HG02852 (cell line): Measurements from ENCODE around the gene ARMH2.
"Not testable (repeated sequence)": the region's sequence is repeated elsewhere in the genome, so short reads cannot be mapped to it uniquely, and the experiment has no call there.

Source experiments
- ATAC-seq: cut with Tn5 transposase; IDR thresholded peaks from one replicate; pipeline ENCODE4 v1.9.1; 2021; ENCODE audit warnings: mild to moderate bottlenecking, moderate library complexity; ENCODE audit not compliant: unreplicated experiment

The ARMH2 gene

GRCh38 chr6:24765968-24766367 is 32.7 kb downstream of the ARMH2 start:
- not testable (repeated sequence) for ATAC-seq

- not testable (repeated sequence) for ATAC-seq
Observed at GRCh38 chr6:24764833-24765828, 33.6 kb downstream of the ARMH2 start.

GRCh38 chr6:24763578-24763977 is 35.1 kb downstream of the ARMH2 start:
- ATAC-seq, result no peak

GRCh38 chr6:24761851-24762250 is 36.9 kb downstream of the ARMH2 start:
- ATAC-seq, result no peak

- ATAC-seq, result no peak
Observed at GRCh38 chr6:24761193-24761835, 37.4 kb downstream of the ARMH2 start.

DNA sequence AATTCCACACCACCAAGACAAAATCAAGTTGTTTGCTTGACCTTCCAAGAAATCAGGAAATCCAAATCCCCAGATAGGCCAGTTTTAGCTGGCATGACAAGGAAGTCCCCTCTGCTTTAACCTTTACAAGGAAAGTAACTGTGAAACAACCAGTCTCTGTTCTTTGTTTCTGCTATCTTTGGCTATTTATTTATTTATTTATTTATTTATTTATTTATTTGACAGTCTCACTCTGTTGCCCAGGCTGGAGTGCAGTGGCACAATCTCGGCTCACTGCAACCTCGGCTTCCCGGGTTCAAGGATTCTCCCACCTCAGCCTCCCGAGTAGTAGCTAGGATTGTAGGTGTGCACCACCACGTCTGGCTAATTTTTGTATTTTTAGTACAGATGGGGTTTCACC is 38.5 kb downstream of the ARMH2 start:
- ATAC-seq, result no peak

DNA sequence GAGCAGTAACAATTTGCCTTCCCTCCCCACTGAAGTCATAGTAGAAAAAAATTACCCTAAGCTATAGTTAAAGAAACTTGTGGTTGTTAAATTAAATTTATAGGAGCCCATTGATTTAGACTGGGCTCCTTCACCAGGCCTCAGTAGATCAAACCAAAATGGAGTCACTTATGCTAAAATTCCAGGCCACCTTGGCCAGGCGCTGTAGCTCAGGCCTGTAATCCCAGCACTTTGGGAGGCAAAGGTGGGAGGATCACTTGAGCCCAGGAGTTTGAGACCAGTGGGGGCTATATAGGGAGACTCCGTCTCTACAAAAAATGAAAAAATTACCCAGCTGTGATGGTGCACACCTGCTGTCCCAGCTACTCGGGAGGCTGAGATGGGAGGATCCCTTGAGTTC is 39.0 kb downstream of the ARMH2 start:
- ATAC-seq, result no peak

- ATAC-seq, result no peak
Observed at GRCh38 chr6:24757611-24758010, 41.1 kb downstream of the ARMH2 start.

- ATAC-seq, result no peak
Observed at GRCh38 chr6:24755279-24755678, 43.4 kb downstream of the ARMH2 start.

- not testable (repeated sequence) for ATAC-seq
Observed at GRCh38 chr6:24754378-24754777, 44.3 kb downstream of the ARMH2 start.

- ATAC-seq, result no peak
Observed at GRCh38 chr6:24753545-24753944, 45.2 kb downstream of the ARMH2 start.

- ATAC-seq, result no peak
Observed at GRCh38 chr6:24752917-24753492, 45.7 kb downstream of the ARMH2 start.

DNA sequence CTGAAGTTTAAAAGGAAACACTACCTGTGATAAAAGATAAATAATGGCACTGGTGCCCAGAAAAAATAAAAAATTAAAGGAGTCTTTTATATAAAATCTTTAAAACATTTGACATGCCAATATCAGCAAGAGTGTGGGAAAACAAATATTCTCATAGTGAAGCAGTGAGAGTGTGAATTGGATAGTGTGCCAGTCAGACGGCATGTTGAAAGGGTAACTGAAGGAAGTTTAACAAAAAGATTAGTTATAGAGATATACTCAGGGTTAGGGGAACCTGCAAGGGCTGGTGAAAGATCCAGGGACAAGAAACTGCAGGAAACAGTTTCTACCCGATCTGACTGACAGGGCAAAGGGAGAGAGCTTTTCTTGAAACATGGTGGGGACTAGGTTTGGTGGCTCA is 46.2 kb downstream of the ARMH2 start:
- no peak for ATAC-seq

DNA sequence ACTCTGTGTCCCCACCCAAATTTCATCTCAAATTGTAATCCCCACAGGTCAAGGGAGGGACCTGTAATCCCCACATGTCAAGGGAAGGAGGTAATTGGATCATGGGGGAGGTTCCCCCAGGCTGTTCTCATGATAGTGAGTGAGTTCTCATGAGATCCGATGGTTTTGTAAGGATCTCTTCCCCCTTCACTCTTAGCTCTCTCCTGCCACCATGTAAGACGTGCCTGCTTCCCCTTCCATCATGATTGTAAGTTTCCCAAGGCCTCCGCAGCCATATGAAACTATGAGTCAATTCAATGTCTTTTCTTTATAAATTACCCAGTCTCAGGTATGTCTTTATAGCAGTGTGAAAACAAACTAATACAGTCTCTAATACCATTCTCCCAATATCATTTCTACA is 47.8 kb downstream of the ARMH2 start:
- ATAC-seq, result not testable (repeated sequence)

GRCh38 chr6:24749297-24749696 is 49.4 kb downstream of the ARMH2 start:
- ATAC-seq, result no peak
